Keratinocyte (primary cell): ENCODE results near the gene TOGARAM1. TPM values are rescaled to one million over a fixed set of nuclear protein-coding genes. Genes with fewer than 3 reads are reported as not detected.

ENCODE experiments used
- DNase-seq: peaks from one replicate; pipeline ENCODE4 v3.0.0-alpha.2; 2011; ENCODE audit warnings: low read depth, missing footprints, low spot score
- FAIRE-seq: peaks from 2 replicates; lab custom pipeline; 2011; peaks lifted over from hg19 to GRCh38; lab: Jason Lieb, UNC
- H2AFZ ChIP-seq: 2 replicates; pipeline ENCODE4 v1.6.0; 2012; ENCODE audit warnings: low read length, control low read depth, inconsistent platforms; ENCODE audit not compliant: control insufficient read depth
- H3K27ac ChIP-seq: 2 replicates; pipeline ENCODE4 v1.5.1; 2011; ENCODE audit warnings: low read length; ENCODE audit not compliant: control insufficient read depth, insufficient read depth
- H3K27me3 ChIP-seq: 3 replicates; pipeline ENCODE4 v1.6.0; 2011; ENCODE audit warnings: low read length; ENCODE audit not compliant: control insufficient read depth, insufficient read depth; ENCODE audit errors: extremely low read depth
- H3K36me3 ChIP-seq, 2 experiments: 2 replicates in 1 of 2; 3 replicates in 1 of 2; pipeline ENCODE4 v1.5.1; 2011; ENCODE audit warnings: low read length in 2 of 2, mild to moderate bottlenecking in 1 of 2; ENCODE audit not compliant: control insufficient read depth in 2 of 2, insufficient read depth in 2 of 2; ENCODE audit errors: extremely low read depth in 1 of 2
- H3K4me1 ChIP-seq: 3 replicates; pipeline ENCODE4 v1.5.1; 2011; ENCODE audit warnings: low read length; ENCODE audit not compliant: control insufficient read depth, insufficient read depth; ENCODE audit errors: extremely low read depth
- H3K4me2 ChIP-seq: 3 replicates; pipeline ENCODE4 v1.6.0; 2011; ENCODE audit warnings: low read depth, low read length; ENCODE audit not compliant: control insufficient read depth, insufficient read depth; ENCODE audit errors: extremely low read depth
- H3K4me3 ChIP-seq, 3 experiments: fragments of 200-600 bp in 1 of 3; sonication (generic) in 1 of 3; 2 replicates in 2 of 3; 3 replicates in 1 of 3; pipeline ENCODE4 v1.5.1; 2011 to 2016; ENCODE audit warnings: low read length in 3 of 3, mild to moderate bottlenecking in 3 of 3, control low read depth in 2 of 3, inconsistent platforms in 1 of 3, low read depth in 1 of 3, mixed read lengths in 1 of 3, mixed run types in 1 of 3, moderate library complexity in 1 of 3; ENCODE audit not compliant: control insufficient read depth in 2 of 3, insufficient read depth in 2 of 3; ENCODE audit errors: extremely low read depth in 1 of 3
- H3K79me2 ChIP-seq: 2 replicates; pipeline ENCODE4 v1.6.0; 2012; ENCODE audit warnings: low read length; ENCODE audit not compliant: control insufficient read depth, insufficient read depth
- H3K9ac ChIP-seq: 3 replicates; pipeline ENCODE4 v1.6.0; 2011; ENCODE audit warnings: low read length; ENCODE audit not compliant: control insufficient read depth, insufficient read depth; ENCODE audit errors: extremely low read depth
- H3K9me1 ChIP-seq: 3 replicates; pipeline ENCODE4 v1.6.0; 2011; ENCODE audit warnings: low read length; ENCODE audit not compliant: control insufficient read depth, insufficient read depth; ENCODE audit errors: extremely low read depth
- H3K9me3 ChIP-seq: 2 replicates; pipeline ENCODE4 v1.5.1; 2012; ENCODE audit warnings: low read depth, low read length; ENCODE audit not compliant: control insufficient read depth
- H4K20me1 ChIP-seq: 3 replicates; pipeline ENCODE4 v1.6.0; 2011; ENCODE audit warnings: low read length; ENCODE audit not compliant: control insufficient read depth, insufficient read depth; ENCODE audit errors: extremely low read depth
- CTCF ChIP-seq, 3 experiments: IDR thresholded peaks in 1 of 3; conservative IDR thresholded peaks in 1 of 3; optimal IDR thresholded peaks in 1 of 3; 2 replicates in 2 of 3; 3 replicates in 1 of 3; pipeline versions ENCODE3 to v1.5.1; 2011; ENCODE audit warnings: low read length in 3 of 3, mild to moderate bottlenecking in 3 of 3, moderate library complexity in 2 of 3, control low read depth in 1 of 3, inconsistent platforms in 1 of 3; ENCODE audit not compliant: insufficient read depth in 2 of 3; ENCODE audit errors: extremely low read depth in 1 of 3
- EZH2 ChIP-seq: IDR thresholded peaks from one replicate; pipeline ENCODE4 v1.6.1; 2012; ENCODE audit warnings: inconsistent platforms, mild to moderate bottlenecking, low read length, moderate library complexity
- dilution Hi-C: fragments of 300-500 bp; cut with MboI; formaldehyde crosslinking; loops from one replicate; pipeline ENCODE4 v1.7.0; 2020; ENCODE audit warnings: low sequenced_read_pairs; ENCODE audit not compliant: extremely low pct_ligation_motif_present
- polyA plus RNA-seq, 5 experiments: library from polyadenylated mRNA; depleted of rRNA in 3 of 5; stranded (reverse) in 3 of 5; stranded (forward) in 1 of 5; unstranded in 1 of 5; fragments of >200 nt; gene quantifications; 1 replicate in 1 of 5; 2 replicates in 3 of 5; 3 replicates in 1 of 5; pipeline versions ENCODE4 v1.2.1 to v1.2.3, GENCODE V29; 2011 to 2012; ENCODE audit warnings: missing spikeins in 2 of 5, low read depth in 1 of 5, low replicate concordance in 1 of 5

The TOGARAM1 gene
- polyA plus RNA-seq, 1 donor (not counting 4 experiments of a cell fraction or from before 2014, with no cell fraction given): 8.2 TPM

- H3K9me1 ChIP-seq: no peaks in the 10 kb centered on the region
- TF ChIP-seq CTCF (optimal IDR thresholded peaks at IDR 0.05 in 1 of 3, IDR thresholded peaks at IDR 0.05 in 1 of 3, conservative IDR thresholded peaks at IDR 0.05 in 1 of 3; ENCODE audit: extremely low read depth in 1 of 3, insufficient read depth in 2 of 3, low read length in 3 of 3) (no peak), EZH2 (no peak)
- H2AFZ ChIP-seq: no peak overlapping the region
- no peak for DNase-seq
- FAIRE-seq: no peak
- H3K4me2 ChIP-seq: no peak overlapping the region
- H3K27ac ChIP-seq: no peak overlapping the region
- no peaks in the 10 kb centered on the region for H3K79me2 ChIP-seq
- no peaks in the 10 kb centered on the region for H3K9me3 ChIP-seq
- dilution Hi-C loops: no loop called here
- H3K4me3 ChIP-seq: no peak overlapping the region
- no peaks in the 10 kb centered on the region for H4K20me1 ChIP-seq
- H3K27me3 ChIP-seq: no peaks in the 10 kb centered on the region
- H3K4me1 ChIP-seq: no peaks in the 10 kb centered on the region
- peaks cover 0 to 1% of the 10 kb centered on the region in 2 experiments for H3K36me3 ChIP-seq
- H3K9ac ChIP-seq: no peak overlapping the region
Observed at GRCh38 chr14:45070215-45070614, 108.2 kb downstream of the TOGARAM1 start.

- no peaks in the 10 kb centered on the region for H3K79me2 ChIP-seq
- no peak overlapping the region for H3K4me2 ChIP-seq
- no peaks in the 10 kb centered on the region for H3K9me3 ChIP-seq
- no peak overlapping the region for H2AFZ ChIP-seq
- DNase-seq: no peak
- dilution Hi-C loops: no loop called here
- no peaks in the 10 kb centered on the region for H3K9me1 ChIP-seq
- H3K4me3 ChIP-seq: no peak overlapping the region
- no peak overlapping the region for H3K27ac ChIP-seq
- no peak for FAIRE-seq
- peaks cover 0 to 1% of the 10 kb centered on the region in 2 experiments for H3K36me3 ChIP-seq
- no peak for TF ChIP-seq EZH2
- no peak for TF ChIP-seq CTCF (optimal IDR thresholded peaks at IDR 0.05 in 1 of 3, IDR thresholded peaks at IDR 0.05 in 1 of 3, conservative IDR thresholded peaks at IDR 0.05 in 1 of 3; ENCODE audit: extremely low read depth in 1 of 3, insufficient read depth in 2 of 3, low read length in 3 of 3)
- H4K20me1 ChIP-seq: no peaks in the 10 kb centered on the region
- no peaks in the 10 kb centered on the region for H3K4me1 ChIP-seq
- no peak overlapping the region for H3K9ac ChIP-seq
- no peaks in the 10 kb centered on the region for H3K27me3 ChIP-seq
Observed at GRCh38 chr14:45072126-45072525, 110.1 kb downstream of the TOGARAM1 start.
